ENCODE measurements around the gene PTTG1IP. TPM values are rescaled to one million over a fixed set of nuclear protein-coding genes. Genes with fewer than 3 reads are reported as not detected.

PTTG1IP gene
- total and polyA plus RNA-seq, 10 of the 15 experiments (the other 5 are each of a cell fraction or from before 2014, with no cell fraction given): 2.4 to 56.4 (median 44.4) TPM

DNA sequence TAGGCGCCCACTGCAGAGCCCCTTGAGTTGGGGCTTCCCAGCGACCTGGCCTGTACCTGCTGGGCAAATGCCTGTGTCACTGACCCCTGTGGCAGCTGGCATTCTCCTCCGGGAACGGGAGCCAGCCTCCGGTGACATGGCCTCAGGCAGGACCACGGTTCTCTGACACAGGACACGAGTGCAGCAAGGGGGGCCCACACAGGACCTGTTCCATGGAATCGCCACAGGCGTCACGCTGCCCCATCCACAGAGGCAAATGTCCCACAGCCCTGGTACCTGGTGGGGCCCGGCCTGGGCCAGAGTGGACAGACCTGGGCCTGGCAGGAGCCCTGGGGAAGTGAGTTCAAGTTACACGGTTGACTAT, 44.6 kb upstream of the PTTG1IP start (continued):
- TF ChIP-seq, protein P1, sequence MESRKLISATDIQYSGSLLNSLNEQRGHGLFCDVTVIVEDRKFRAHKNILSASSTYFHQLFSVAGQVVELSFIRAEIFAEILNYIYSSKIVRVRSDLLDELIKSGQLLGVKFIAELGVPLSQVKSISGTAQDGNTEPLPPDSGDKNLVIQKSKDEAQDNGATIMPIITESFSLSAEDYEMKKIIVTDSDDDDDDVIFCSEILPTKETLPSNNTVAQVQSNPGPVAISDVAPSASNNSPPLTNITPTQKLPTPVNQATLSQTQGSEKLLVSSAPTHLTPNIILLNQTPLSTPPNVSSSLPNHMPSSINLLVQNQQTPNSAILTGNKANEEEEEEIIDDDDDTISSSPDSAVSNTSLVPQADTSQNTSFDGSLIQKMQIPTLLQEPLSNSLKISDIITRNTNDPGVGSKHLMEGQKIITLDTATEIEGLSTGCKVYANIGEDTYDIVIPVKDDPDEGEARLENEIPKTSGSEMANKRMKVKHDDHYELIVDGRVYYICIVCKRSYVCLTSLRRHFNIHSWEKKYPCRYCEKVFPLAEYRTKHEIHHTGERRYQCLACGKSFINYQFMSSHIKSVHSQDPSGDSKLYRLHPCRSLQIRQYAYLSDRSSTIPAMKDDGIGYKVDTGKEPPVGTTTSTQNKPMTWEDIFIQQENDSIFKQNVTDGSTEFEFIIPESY (IDR thresholded peaks at IDR 0.05): no peak
- TF ChIP-seq, protein P2, sequence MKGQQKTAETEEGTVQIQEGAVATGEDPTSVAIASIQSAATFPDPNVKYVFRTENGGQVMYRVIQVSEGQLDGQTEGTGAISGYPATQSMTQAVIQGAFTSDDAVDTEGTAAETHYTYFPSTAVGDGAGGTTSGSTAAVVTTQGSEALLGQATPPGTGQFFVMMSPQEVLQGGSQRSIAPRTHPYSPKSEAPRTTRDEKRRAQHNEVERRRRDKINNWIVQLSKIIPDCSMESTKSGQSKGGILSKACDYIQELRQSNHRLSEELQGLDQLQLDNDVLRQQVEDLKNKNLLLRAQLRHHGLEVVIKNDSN (IDR thresholded peaks at IDR 0.05; ENCODE audit: borderline replicate concordance, extremely low read length, insufficient read depth, low read depth, low read length): no peak
- TF ChIP-seq TAF1 (IDR thresholded peaks at IDR 0.05; ENCODE audit: borderline replicate concordance, low read depth, low read length) (no peak), SREBF2 (IDR thresholded peaks at IDR 0.05; ENCODE audit: low read length) (no peak)

DNA sequence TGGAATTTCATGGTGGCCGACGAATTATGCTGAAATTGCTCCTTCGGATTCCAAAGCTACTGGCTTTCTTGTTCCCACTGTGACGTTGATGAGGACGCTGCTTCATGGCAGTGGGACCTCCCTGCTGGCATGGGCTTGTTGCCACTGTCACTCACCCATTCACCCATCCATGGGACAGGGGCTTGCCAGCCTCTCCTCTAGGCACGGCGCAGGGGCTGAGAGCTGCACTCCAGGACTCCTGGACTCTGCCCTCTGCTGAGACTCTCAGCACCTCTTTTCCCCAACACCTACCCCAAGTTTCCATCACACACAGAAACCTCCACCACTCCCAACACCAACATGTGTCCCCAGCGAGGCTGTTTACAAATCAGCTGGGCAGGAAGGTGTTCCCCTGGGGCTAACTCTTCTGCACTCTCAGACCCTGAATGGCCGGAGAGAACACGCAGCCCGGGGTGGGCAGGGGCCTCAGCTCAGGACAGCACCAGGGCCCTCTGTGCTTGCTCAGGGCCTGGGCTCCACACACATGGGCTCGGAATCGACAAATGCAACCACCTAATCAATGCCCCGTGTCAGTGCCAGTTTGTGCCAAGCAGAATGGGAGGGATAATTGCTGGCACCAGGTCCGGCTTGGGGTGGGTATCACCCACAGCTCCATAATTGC, 44.1 kb upstream of the PTTG1IP start:
- Histone ChIP-seq H4K20me1 (ENCODE audit: control insufficient read depth, insufficient read depth) (no peaks in the 10 kb centered on the region), H3K79me2 (ENCODE audit: control insufficient read depth, insufficient read depth, low read length) (peaks cover 38% of the 10 kb centered on the region), H3K9ac (ENCODE audit: control insufficient read depth, insufficient read depth, low read length) (no peak overlapping the region), H3K4me1 (ENCODE audit: control insufficient read depth, insufficient read depth, low read length) (peaks cover 23% of the 10 kb centered on the region), H3K9me3 (replicated peaks; ENCODE audit: control insufficient read depth, insufficient read depth, low read length) (no peaks in the 10 kb centered on the region), H2AFZ (ENCODE audit: control insufficient read depth, low read depth, low read length) (no peak overlapping the region), H3K27ac (ENCODE audit: control insufficient read depth, insufficient read depth) (no peak overlapping the region), H3K4me2 (ENCODE audit: control insufficient read depth, insufficient read depth) (peak overlapping the region; percentile 46), H3K27me3 (replicated peaks in 1 of 2; ENCODE audit: control insufficient read depth in 2 of 2, insufficient read depth in 2 of 2, low read length in 1 of 2) (no peaks in the 10 kb centered on the region), H3K36me3 (ENCODE audit: control insufficient read depth in 2 of 2, insufficient read depth in 2 of 2, low read length in 1 of 2) (peaks cover 0 to 7% of the 10 kb centered on the region in 2 experiments; a peak in 3 of 4 replicates), H3K4me3 (no peak overlapping the region)
- FAIRE-seq (no peak), ATAC-seq (no peak), DNase-seq (ENCODE audit: low read depth, low spot score) (no peak)
- ChIA-PET CTCF (interaction anchor here (1.1 to 2.7 kb wide), 4 partner anchors 10 to 43 kb away, joined by 3 to 21 read pairs (median 4); no protein-coding TSS in a partner anchor), SMC1A (ENCODE audit: uncharacterized antibody, unreplicated experiment) (interaction anchor here (1.0 to 4.1 kb wide), 5 partner anchors 9 to 45 kb away, joined by 3 to 15 read pairs (median 5); no protein-coding TSS in a partner anchor), RAD21 (ENCODE audit: unreplicated experiment) (interaction anchor here (1.0 to 1.9 kb wide), 3 partner anchors 10 to 14 kb away, joined by 5 to 13 read pairs (median 7); no protein-coding TSS in a partner anchor), POLR2A (interaction anchor here (1.4 to 2.0 kb wide), 3 partner anchors 10 to 36 kb away, joined by 5 to 26 read pairs (median 8); no protein-coding TSS in a partner anchor)
- WGBS (ENCODE audit: insufficient coverage, insufficient replicate concordance, low lambda C conversion rate, missing lambda C conversion rate): 74% methylated on average over 15 of the region's 15 CpGs
- no TSS peak for BruUV-seq (replicated peaks)
- in situ Hi-C loops (cut with MboI) (no loop called here), intact Hi-C loops (cut with micrococcal nuclease; ENCODE audit: unreplicated experiment) (no loop called here)
- TF ChIP-seq NR2C2 (IDR thresholded peaks at IDR 0.05; ENCODE audit: borderline replicate concordance, control insufficient read depth, insufficient read length, low read depth) (no peak), MEF2B (IDR thresholded peaks at IDR 0.05; ENCODE audit: partially characterized antibody, poor library complexity, severe bottlenecking) (peak; percentile 35)
- TF ChIP-seq, protein P3, sequence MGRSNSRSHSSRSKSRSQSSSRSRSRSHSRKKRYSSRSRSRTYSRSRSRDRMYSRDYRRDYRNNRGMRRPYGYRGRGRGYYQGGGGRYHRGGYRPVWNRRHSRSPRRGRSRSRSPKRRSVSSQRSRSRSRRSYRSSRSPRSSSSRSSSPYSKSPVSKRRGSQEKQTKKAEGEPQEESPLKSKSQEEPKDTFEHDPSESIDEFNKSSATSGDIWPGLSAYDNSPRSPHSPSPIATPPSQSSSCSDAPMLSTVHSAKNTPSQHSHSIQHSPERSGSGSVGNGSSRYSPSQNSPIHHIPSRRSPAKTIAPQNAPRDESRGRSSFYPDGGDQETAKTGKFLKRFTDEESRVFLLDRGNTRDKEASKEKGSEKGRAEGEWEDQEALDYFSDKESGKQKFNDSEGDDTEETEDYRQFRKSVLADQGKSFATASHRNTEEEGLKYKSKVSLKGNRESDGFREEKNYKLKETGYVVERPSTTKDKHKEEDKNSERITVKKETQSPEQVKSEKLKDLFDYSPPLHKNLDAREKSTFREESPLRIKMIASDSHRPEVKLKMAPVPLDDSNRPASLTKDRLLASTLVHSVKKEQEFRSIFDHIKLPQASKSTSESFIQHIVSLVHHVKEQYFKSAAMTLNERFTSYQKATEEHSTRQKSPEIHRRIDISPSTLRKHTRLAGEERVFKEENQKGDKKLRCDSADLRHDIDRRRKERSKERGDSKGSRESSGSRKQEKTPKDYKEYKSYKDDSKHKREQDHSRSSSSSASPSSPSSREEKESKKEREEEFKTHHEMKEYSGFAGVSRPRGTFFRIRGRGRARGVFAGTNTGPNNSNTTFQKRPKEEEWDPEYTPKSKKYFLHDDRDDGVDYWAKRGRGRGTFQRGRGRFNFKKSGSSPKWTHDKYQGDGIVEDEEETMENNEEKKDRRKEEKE (IDR thresholded peaks at IDR 0.05): no peak
- TF ChIP-seq, protein P4, sequence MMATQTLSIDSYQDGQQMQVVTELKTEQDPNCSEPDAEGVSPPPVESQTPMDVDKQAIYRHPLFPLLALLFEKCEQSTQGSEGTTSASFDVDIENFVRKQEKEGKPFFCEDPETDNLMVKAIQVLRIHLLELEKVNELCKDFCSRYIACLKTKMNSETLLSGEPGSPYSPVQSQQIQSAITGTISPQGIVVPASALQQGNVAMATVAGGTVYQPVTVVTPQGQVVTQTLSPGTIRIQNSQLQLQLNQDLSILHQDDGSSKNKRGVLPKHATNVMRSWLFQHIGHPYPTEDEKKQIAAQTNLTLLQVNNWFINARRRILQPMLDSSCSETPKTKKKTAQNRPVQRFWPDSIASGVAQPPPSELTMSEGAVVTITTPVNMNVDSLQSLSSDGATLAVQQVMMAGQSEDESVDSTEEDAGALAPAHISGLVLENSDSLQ (IDR thresholded peaks at IDR 0.05): peak; percentile 27; the same call in 1 of the 2 replicates
